CD14-positive monocyte (primary cell): ENCODE data around the gene TNXB. TPM values are rescaled to one million over a fixed set of nuclear protein-coding genes. Genes with fewer than 3 reads are reported as not detected.

Experiments used
- DNase-seq, 3 donors: peaks; one replicate each; pipeline ENCODE4 v3.0.0-alpha.2; 2011 to 2022
- H2AFZ ChIP-seq: 2 replicates; pipeline ENCODE4 v1.6.0; 2012; ENCODE audit warnings: mild to moderate bottlenecking, low read depth, low read length, inconsistent platforms; ENCODE audit not compliant: insufficient read depth, poor library complexity, severe bottlenecking
- H3K27ac ChIP-seq, 2 donors: 1 replicate in 1 of 2; 2 replicates in 1 of 2; pipeline ENCODE4 v1.5.1; 2012 to 2013; ENCODE audit warnings: low read length in 2 of 2, control low read depth in 1 of 2, inconsistent platforms in 1 of 2, low read depth in 1 of 2, mild to moderate bottlenecking in 1 of 2
- H3K27me3 ChIP-seq, 2 donors: one replicate each; pipeline versions ENCODE4 v1.6.0 to v1.6.1; 2011 to 2013; ENCODE audit warnings: low read length in 2 of 2; ENCODE audit not compliant: control insufficient read depth in 2 of 2, insufficient read depth in 2 of 2
- H3K36me3 ChIP-seq, 2 donors: replicated peaks in 1 of 2; 1 replicate in 1 of 2; 2 replicates in 1 of 2; pipeline versions ENCODE4 v1.5.1 to v1.6.1; 2012 to 2013; ENCODE audit warnings: low read length in 2 of 2, control low read depth in 1 of 2, inconsistent platforms in 1 of 2, mild to moderate bottlenecking in 1 of 2; ENCODE audit not compliant: insufficient read depth in 2 of 2, control insufficient read depth in 1 of 2
- H3K4me1 ChIP-seq, 2 donors: 1 replicate in 1 of 2; 2 replicates in 1 of 2; pipeline versions ENCODE4 v1.5.1 to v1.6.1; 2012 to 2013; ENCODE audit warnings: low read length in 2 of 2, control low read depth in 1 of 2, inconsistent platforms in 1 of 2, mild to moderate bottlenecking in 1 of 2, moderate library complexity in 1 of 2; ENCODE audit not compliant: insufficient read depth in 2 of 2, control insufficient read depth in 1 of 2
- H3K4me2 ChIP-seq: replicated peaks from 2 replicates; pipeline ENCODE3; 2012; ENCODE audit warnings: low read length, moderate library complexity, mild to moderate bottlenecking; ENCODE audit not compliant: poor library complexity, severe bottlenecking; ENCODE audit errors: extremely low read depth
- H3K4me3 ChIP-seq, 3 experiments: fragments of 200-600 bp in 1 of 3; sonication (generic) in 1 of 3; replicated peaks in 1 of 3; 1 replicate in 2 of 3; 2 replicates in 1 of 3; pipeline ENCODE4 v1.5.1; 2011 to 2013; ENCODE audit warnings: low read length in 3 of 3, mild to moderate bottlenecking in 3 of 3, control low read depth in 2 of 3, low read depth in 2 of 3, inconsistent platforms in 1 of 3, moderate library complexity in 1 of 3
- H3K79me2 ChIP-seq: 2 replicates; pipeline ENCODE4 v1.6.0; 2012; ENCODE audit warnings: mild to moderate bottlenecking, control low read depth, inconsistent platforms, low read length, moderate library complexity; ENCODE audit not compliant: insufficient read depth
- H3K9ac ChIP-seq: 2 replicates; pipeline ENCODE4 v1.6.0; 2017; ENCODE audit warnings: low read length, mild to moderate bottlenecking; ENCODE audit not compliant: insufficient read depth, poor library complexity, severe bottlenecking
- H3K9me3 ChIP-seq, 2 donors: replicated peaks in 1 of 2; 1 replicate in 1 of 2; 2 replicates in 1 of 2; pipeline versions ENCODE4 v1.5.1 to v1.6.1; 2012 to 2013; ENCODE audit warnings: low read length in 2 of 2, control low read depth in 1 of 2; ENCODE audit not compliant: control insufficient read depth in 1 of 2, insufficient read depth in 1 of 2
- H4K20me1 ChIP-seq: 2 replicates; pipeline ENCODE4 v1.6.0; 2012; ENCODE audit warnings: mild to moderate bottlenecking, low read length, control low read depth, moderate library complexity; ENCODE audit not compliant: insufficient read depth
- H3K27ac Mint-ChIP-seq, 7 donors: one replicate each; pipeline ENCODE4 v1.8.0; 2020; ENCODE audit warnings: mild to moderate bottlenecking in 7 of 7, mixed read lengths in 7 of 7, moderate library complexity in 6 of 7, inconsistent platforms in 2 of 7
- H3K27me3 Mint-ChIP-seq, 3 donors: one replicate each; pipeline ENCODE4 v1.8.0; 2021 to 2022; ENCODE audit warnings: low read depth in 3 of 3, mild to moderate bottlenecking in 3 of 3, mixed read lengths in 3 of 3, moderate library complexity in 3 of 3, inconsistent platforms in 1 of 3
- H3K36me3 Mint-ChIP-seq, 2 donors: one replicate each; pipeline ENCODE4 v1.8.0; 2020; ENCODE audit warnings: mixed read lengths in 2 of 2, inconsistent platforms in 1 of 2, mild to moderate bottlenecking in 1 of 2
- H3K4me1 Mint-ChIP-seq: one replicate; pipeline ENCODE4 v1.8.0; 2020; ENCODE audit warnings: mild to moderate bottlenecking, mixed read lengths
- H3K4me3 Mint-ChIP-seq, 2 donors: one replicate each; pipeline ENCODE4 v1.8.0; 2020; ENCODE audit warnings: mild to moderate bottlenecking in 2 of 2, mixed read lengths in 2 of 2, moderate library complexity in 1 of 2
- H3K9me3 Mint-ChIP-seq, 7 donors: one replicate each; pipeline ENCODE4 v1.8.0; 2020 to 2022; ENCODE audit warnings: mixed read lengths in 7 of 7, mild to moderate bottlenecking in 6 of 7, moderate library complexity in 6 of 7, inconsistent platforms in 2 of 7
- WGBS: methylation state at CpG from one replicate; pipeline ENCODE4 v1.1.5; 2013; ENCODE audit warnings: missing lambda C conversion rate; ENCODE audit not compliant: insufficient coverage; 5-methylcytosine and 5-hydroxymethylcytosine counted together
- intact Hi-C, 2 donors: fragments of 100-400 bp; cut with micrococcal nuclease; formaldehyde crosslinking; loops; one replicate each; pipeline versions ENCODE4 v1.15.0 to v1.15.1; 2023
- polyA plus RNA-seq, 3 donors: library from polyadenylated mRNA; depleted of rRNA in 1 of 3; unstranded in 2 of 3; stranded (reverse) in 1 of 3; fragments of 300-500 nt in 2 of 3; fragments of >200 nt in 1 of 3; fragmentation: Illumina TruSeq in 2 of 3; gene quantifications; 1 replicate in 2 of 3; 2 replicates in 1 of 3; pipeline ENCODE4 v1.2.3, GENCODE V29; 2012 to 2021
- TF ChIP-seq, protein P1 (sequence below): fragments of 200-600 bp; IDR thresholded peaks from one replicate; pipeline ENCODE4 v1.8.0; 2022; ENCODE audit warnings: antibody characterized with exemption, mild to moderate bottlenecking

TNXB gene
- polyA plus RNA-seq, 3 donors = 1.2 TPM; not detected in 2

DNA sequence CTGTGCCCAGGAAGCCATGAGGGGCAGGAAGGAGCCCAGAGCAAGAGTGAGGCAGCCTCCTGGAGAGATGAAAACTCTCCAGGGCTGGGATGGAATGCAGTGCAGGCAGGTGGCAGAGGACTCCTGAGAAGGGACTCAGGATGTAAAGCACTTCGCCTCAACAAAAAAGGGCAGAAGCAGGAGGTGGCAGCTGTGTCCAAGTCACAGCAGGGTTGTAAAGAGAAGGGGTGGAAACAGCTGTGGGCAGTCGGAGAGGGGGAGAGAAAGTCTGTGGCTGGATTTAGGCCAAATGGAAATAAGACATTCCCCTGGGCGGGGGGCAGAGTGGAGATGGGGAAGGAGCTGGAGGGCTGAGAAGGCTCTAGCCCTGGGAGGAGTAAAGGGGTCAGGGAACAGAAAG lies 36.0 kb downstream of the TNXB start:
- Mint-ChIP-seq H3K27ac (peak overlapping the region in 1 of 7 donors; percentile 33), H3K27me3 (peaks cover 6 to 11% (median 10%) of the 10 kb centered on the region in 3 donors)
- intact Hi-C loops = no loop called here

DNA sequence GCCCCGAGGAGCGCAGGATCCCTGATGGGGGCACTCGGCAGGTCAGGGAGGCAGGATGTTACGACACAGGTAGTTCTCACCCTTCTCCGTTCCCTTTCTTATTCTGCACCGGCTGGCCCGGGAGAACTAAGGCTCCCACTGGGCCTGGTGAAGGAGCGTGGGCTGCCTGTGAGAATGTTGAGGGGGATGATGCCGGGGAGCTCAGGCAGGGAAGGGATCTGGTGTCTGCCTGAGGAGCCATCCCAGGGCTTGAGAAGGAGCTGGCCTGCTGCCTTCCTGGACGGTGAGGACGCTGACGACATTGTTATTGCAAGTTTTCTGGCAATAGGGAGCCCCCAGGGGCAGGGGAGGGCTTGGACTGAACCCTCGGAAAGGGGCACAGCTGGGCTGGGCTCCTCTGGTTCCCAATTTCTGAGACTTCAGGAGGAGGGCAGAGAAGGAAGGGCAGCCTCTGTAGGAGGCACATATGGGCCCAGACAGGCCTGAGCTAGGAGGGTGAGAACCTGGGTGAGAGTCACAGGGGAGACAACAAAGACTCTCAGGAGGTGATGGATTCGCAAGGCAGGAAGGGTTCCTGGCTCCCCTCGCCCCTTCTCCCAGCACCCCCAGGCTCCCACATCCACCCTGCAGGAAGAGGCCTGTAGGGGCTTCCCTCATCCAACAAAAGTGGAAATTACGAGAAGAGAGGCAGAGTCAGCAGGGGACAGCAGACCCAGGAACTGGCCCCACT lies 38.2 kb downstream of the TNXB start:
- Histone ChIP-seq H3K4me2 (no peak overlapping the region), H3K9ac (no peak overlapping the region), H3K79me2 (no peaks in the 10 kb centered on the region), H3K27ac (no peak overlapping the region), H3K4me1 (no peaks in the 10 kb centered on the region), H3K36me3 (no peaks in the 10 kb centered on the region), H3K9me3 (no peaks in the 10 kb centered on the region), H2AFZ (no peak overlapping the region), H3K27me3 (no peaks in the 10 kb centered on the region), H3K4me3 (no peak overlapping the region), H4K20me1 (no peaks in the 10 kb centered on the region)
- 81% methylated on average over 8 of the region's 16 CpGs for WGBS
- H3K4me3 Mint-ChIP-seq = no peak overlapping the region
- intact Hi-C loops = no loop called here
- H3K27me3 Mint-ChIP-seq = peaks cover 7 to 14% (median 9%) of the 10 kb centered on the region in 3 donors
- DNase-seq = no peak
- H3K27ac Mint-ChIP-seq = no peak overlapping the region
- TF ChIP-seq, protein P1, sequence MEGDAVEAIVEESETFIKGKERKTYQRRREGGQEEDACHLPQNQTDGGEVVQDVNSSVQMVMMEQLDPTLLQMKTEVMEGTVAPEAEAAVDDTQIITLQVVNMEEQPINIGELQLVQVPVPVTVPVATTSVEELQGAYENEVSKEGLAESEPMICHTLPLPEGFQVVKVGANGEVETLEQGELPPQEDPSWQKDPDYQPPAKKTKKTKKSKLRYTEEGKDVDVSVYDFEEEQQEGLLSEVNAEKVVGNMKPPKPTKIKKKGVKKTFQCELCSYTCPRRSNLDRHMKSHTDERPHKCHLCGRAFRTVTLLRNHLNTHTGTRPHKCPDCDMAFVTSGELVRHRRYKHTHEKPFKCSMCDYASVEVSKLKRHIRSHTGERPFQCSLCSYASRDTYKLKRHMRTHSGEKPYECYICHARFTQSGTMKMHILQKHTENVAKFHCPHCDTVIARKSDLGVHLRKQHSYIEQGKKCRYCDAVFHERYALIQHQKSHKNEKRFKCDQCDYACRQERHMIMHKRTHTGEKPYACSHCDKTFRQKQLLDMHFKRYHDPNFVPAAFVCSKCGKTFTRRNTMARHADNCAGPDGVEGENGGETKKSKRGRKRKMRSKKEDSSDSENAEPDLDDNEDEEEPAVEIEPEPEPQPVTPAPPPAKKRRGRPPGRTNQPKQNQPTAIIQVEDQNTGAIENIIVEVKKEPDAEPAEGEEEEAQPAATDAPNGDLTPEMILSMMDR = no peak
- H3K9me3 Mint-ChIP-seq = no peaks in the 10 kb centered on the region
- H3K36me3 Mint-ChIP-seq = no peaks in the 10 kb centered on the region
- no peaks in the 10 kb centered on the region for H3K4me1 Mint-ChIP-seq

More for the DNA sequence above, 36.0 kb downstream of the TNXB start:
- no peak overlapping the region for H3K4me3 Mint-ChIP-seq
- no peaks in the 10 kb centered on the region for H3K36me3 Mint-ChIP-seq
- H4K20me1 ChIP-seq = no peaks in the 10 kb centered on the region
- no peak overlapping the region for H3K9ac ChIP-seq
- no peak overlapping the region for H3K27ac ChIP-seq
- no peak overlapping the region for H3K4me3 ChIP-seq
- no peaks in the 10 kb centered on the region for H3K9me3 ChIP-seq
- no peaks in the 10 kb centered on the region for H3K79me2 ChIP-seq
- no peak overlapping the region for H2AFZ ChIP-seq
- 77% methylated on average over 3 of the region's 3 CpGs for WGBS
- H3K27me3 ChIP-seq = no peaks in the 10 kb centered on the region
- H3K4me2 ChIP-seq = no peak overlapping the region
- H3K9me3 Mint-ChIP-seq = no peaks in the 10 kb centered on the region
- no peak for DNase-seq
- TF ChIP-seq, protein P1 = no peak
- no peaks in the 10 kb centered on the region for H3K4me1 ChIP-seq
- no peaks in the 10 kb centered on the region for H3K4me1 Mint-ChIP-seq
- H3K36me3 ChIP-seq = no peaks in the 10 kb centered on the region
